Lung (tissue), 12 donors: ENCODE data around the gene RPL23. TPM values are rescaled to one million over a fixed set of nuclear protein-coding genes. Genes with fewer than 3 reads are reported as not detected.

Experiments
- ATAC-seq: fragments of 200-7000 bp; cut with Tn5 transposase; one replicate; pipeline ENCODE4 v1.9.1; 2020; ENCODE audit warnings: moderate number of reproducible peaks; ENCODE audit not compliant: insufficient read depth, low FRiP score
- DNase-seq, 3 donors: peaks; one replicate each; pipeline ENCODE4 v3.0.0-alpha.2; 2013 to 2017
- H3K27ac ChIP-seq, 2 donors: one replicate each; pipeline ENCODE4 v1.5.1; 2013; ENCODE audit warnings: mild to moderate bottlenecking in 2 of 2, moderate library complexity in 2 of 2, control low read depth in 1 of 2, inconsistent platforms in 1 of 2, low read depth in 1 of 2, low read length in 1 of 2
- H3K27me3 ChIP-seq, 3 donors: one replicate each; pipeline ENCODE4 v1.5.1; 2013; ENCODE audit warnings: low read length in 2 of 3; ENCODE audit not compliant: control insufficient read depth in 3 of 3, insufficient read depth in 3 of 3
- H3K36me3 ChIP-seq, 4 donors: one replicate each; pipeline ENCODE4 v1.5.1; 2013; ENCODE audit warnings: low read length in 4 of 4, mild to moderate bottlenecking in 1 of 4, moderate library complexity in 1 of 4; ENCODE audit not compliant: control insufficient read depth in 4 of 4, insufficient read depth in 4 of 4
- H3K4me1 ChIP-seq, 5 donors: one replicate each; pipeline ENCODE4 v1.5.1; 2013; ENCODE audit warnings: low read length in 5 of 5, mild to moderate bottlenecking in 2 of 5, moderate library complexity in 1 of 5; ENCODE audit not compliant: control insufficient read depth in 5 of 5, insufficient read depth in 5 of 5
- H3K4me3 ChIP-seq: one replicate; pipeline ENCODE4 v1.5.1; 2013; ENCODE audit warnings: mild to moderate bottlenecking, control low read depth, moderate library complexity
- H3K9ac ChIP-seq, 2 donors: one replicate each; pipeline ENCODE4 v1.5.1; 2013; ENCODE audit warnings: low read length in 2 of 2, control low read depth in 1 of 2; ENCODE audit not compliant: insufficient read depth in 1 of 2
- H3K9me3 ChIP-seq, 4 donors: one replicate each; pipeline ENCODE4 v1.5.1; 2013; ENCODE audit warnings: low read length in 3 of 4, mild to moderate bottlenecking in 1 of 4, moderate library complexity in 1 of 4; ENCODE audit not compliant: control insufficient read depth in 4 of 4, insufficient read depth in 3 of 4
- WGBS, 2 donors: extraction: QIAGEN DNeasy Blood & Tissue Kit; methylation state at CpG; one replicate each; pipeline ENCODE4 v1.1.7; 2013; 5-methylcytosine and 5-hydroxymethylcytosine counted together
- polyA plus RNA-seq, 2 donors: library from polyadenylated mRNA; stranded (reverse); fragments of 200-250 nt; gene quantifications; one replicate each; pipeline ENCODE4 v1.2.1, GENCODE V29; 2013
- total RNA-seq, 2 donors: library from RNA; depleted of rRNA in 1 of 2; stranded (reverse); fragments of >200 nt in 1 of 2; gene quantifications; one replicate each; pipeline ENCODE4 v1.2.1, GENCODE V29; 2014 to 2021
- TF ChIP-seq, protein P1 (sequence below): IDR thresholded peaks from 2 replicates; pipeline ENCODE4 v1.5.1; 2012; ENCODE audit warnings: mild to moderate bottlenecking; ENCODE audit errors: control extremely low read depth, extremely low read depth
- donor health status: control.
- donor health status: control.
- donor health status: Bipolar disorder and iron deficiency.
- donor health status: healthy.
- donor health status: DM: yes; HTN: yes; CAD: no.

RPL23 gene
- total and polyA plus RNA-seq, 4 donors = 989 to 4,467 (median 1,773) TPM

GRCh38 chr17:38867968-38868816, 14.7 kb upstream of the RPL23 start:
- H3K4me3 ChIP-seq = no peak overlapping the region
- TF ChIP-seq, protein P1, sequence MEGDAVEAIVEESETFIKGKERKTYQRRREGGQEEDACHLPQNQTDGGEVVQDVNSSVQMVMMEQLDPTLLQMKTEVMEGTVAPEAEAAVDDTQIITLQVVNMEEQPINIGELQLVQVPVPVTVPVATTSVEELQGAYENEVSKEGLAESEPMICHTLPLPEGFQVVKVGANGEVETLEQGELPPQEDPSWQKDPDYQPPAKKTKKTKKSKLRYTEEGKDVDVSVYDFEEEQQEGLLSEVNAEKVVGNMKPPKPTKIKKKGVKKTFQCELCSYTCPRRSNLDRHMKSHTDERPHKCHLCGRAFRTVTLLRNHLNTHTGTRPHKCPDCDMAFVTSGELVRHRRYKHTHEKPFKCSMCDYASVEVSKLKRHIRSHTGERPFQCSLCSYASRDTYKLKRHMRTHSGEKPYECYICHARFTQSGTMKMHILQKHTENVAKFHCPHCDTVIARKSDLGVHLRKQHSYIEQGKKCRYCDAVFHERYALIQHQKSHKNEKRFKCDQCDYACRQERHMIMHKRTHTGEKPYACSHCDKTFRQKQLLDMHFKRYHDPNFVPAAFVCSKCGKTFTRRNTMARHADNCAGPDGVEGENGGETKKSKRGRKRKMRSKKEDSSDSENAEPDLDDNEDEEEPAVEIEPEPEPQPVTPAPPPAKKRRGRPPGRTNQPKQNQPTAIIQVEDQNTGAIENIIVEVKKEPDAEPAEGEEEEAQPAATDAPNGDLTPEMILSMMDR = no peak
- H3K27ac ChIP-seq = peak overlapping the region; percentile 67 to 78
- ATAC-seq = no peak
- WGBS, 2 donors = 11 to 31% methylated on average over 25 of the region's 25 CpGs
- peak overlapping the region; percentile 37 to 86 for H3K9ac ChIP-seq
- H3K36me3 ChIP-seq = peaks cover 0 to 1% (median 0%) of the 10 kb centered on the region in 4 donors
- peaks cover 9 to 35% (median 16%) of the 10 kb centered on the region in 5 donors for H3K4me1 ChIP-seq
- no peaks in the 10 kb centered on the region for H3K9me3 ChIP-seq
- peak; percentile 67 to 76 (median 75) for DNase-seq
- H3K27me3 ChIP-seq = no peaks in the 10 kb centered on the region

DNA sequence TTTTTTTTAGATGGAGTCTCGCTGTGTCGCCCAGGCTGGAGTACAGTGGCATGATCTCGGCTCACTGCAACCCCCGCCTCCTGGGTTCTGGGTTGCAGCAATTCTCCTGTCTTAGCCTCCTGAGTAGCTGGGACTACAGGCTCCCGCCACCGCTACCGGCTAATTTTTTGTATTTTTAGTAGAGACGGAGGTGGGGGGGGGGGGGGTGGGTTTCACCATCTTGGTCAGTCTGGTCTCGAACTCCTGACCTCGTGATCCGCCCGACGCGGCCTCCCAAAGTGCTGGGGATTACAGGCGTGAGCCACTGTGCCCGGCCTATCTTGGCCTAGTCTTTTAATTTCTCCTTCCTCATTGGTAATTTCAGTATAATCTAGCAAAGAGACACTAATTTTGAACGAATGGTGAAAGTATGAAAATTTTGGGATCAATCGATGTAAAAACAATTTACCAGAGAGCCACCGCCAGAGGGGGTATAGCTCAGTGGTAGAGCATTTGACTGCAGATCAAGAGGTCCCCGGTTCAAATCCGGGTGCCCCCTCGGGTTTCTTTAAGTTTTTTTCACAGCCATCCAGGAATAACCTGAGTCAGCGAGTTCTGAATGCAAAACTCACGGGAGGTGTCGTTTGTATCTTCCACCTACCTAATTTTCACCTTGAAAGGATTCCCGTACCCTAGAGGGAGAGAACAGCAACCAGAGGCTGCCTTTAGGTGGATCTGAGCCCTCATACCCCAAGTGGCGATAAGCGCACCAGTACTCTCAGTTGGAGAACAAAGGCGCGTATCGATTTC, 13.9 kb upstream of the RPL23 start:
- TF ChIP-seq, protein P1 = no peak
- Histone ChIP-seq H3K9me3 (no peaks in the 10 kb centered on the region), H3K27me3 (no peaks in the 10 kb centered on the region), H3K4me3 (no peak overlapping the region), H3K4me1 (peaks cover 7 to 26% (median 9%) of the 10 kb centered on the region in 5 donors), H3K27ac (peak overlapping the region; percentile 67 to 78), H3K9ac (peak overlapping the region; percentile 37 to 86), H3K36me3 (no peaks in the 10 kb centered on the region)
- DNase-seq = peak; percentile 75 to 80 (median 77)
- WGBS, 2 donors = 22 to 43% methylated on average over 31 of the region's 31 CpGs
- ATAC-seq = no peak

- DNase-seq = no peak
- TF ChIP-seq, protein P1 = no peak
- Histone ChIP-seq H3K27ac (no peak overlapping the region), H3K4me1 (peaks cover 1 to 12% (median 4%) of the 10 kb centered on the region in 5 donors), H3K9me3 (no peaks in the 10 kb centered on the region), H3K27me3 (no peaks in the 10 kb centered on the region), H3K4me3 (no peak overlapping the region), H3K9ac (no peak overlapping the region), H3K36me3 (no peaks in the 10 kb centered on the region)
- WGBS, 2 donors = 70 to 73% methylated on average over 11 of the region's 11 CpGs
- no peak for ATAC-seq
These were observed 11.3 kb upstream of the RPL23 start for GRCh38 chr17:38864636-38865398.
